Measurements from ENCODE around the gene DNAH7. TPM values are rescaled to one million over a fixed set of nuclear protein-coding genes. Genes with fewer than 3 reads are reported as not detected.

Gene DNAH7
- total and polyA plus RNA-seq, 2 of the 8 experiments (the other 6 are each of a cell fraction or from before 2014, with no cell fraction given), result 0.07 to 0.08 TPM

GRCh38 chr2:196083601-196084000, 15.0 kb upstream of the DNAH7 start (continued):
- TF ChIP-seq CTCF (IDR thresholded peaks at IDR 0.05; ENCODE audit: control extremely low read depth in 1 of 3, insufficient read depth in 1 of 3, low read depth in 1 of 3, low read length in 3 of 3) (no peak), TEAD4 (IDR thresholded peaks at IDR 0.05; ENCODE audit: low read depth, low read length) (no peak)
